Endothelial cell of umbilical vein (primary cell): ENCODE results near the gene SETBP1.

Source experiments
- CTCF ChIP-seq, 2 donors: IDR thresholded peaks; 1 replicate in 1 of 2; 2 replicates in 1 of 2; pipeline ENCODE4 v1.5.1; 2011; ENCODE audit warnings: low read length in 2 of 2, mild to moderate bottlenecking in 2 of 2, moderate library complexity in 2 of 2, control low read depth in 1 of 2, inconsistent platforms in 1 of 2, low read depth in 1 of 2; ENCODE audit not compliant: insufficient read depth in 1 of 2; ENCODE audit errors: extremely low read depth in 1 of 2
- EZH2 ChIP-seq: IDR thresholded peaks from 2 replicates; pipeline ENCODE4 v1.6.1; 2012; ENCODE audit warnings: borderline replicate concordance, low read depth, mild to moderate bottlenecking, moderate library complexity, low read length, inconsistent platforms; ENCODE audit not compliant: severe bottlenecking
- FOS ChIP-seq: IDR thresholded peaks from 2 replicates; pipeline ENCODE4 v1.6.1; 2011; ENCODE audit warnings: mild to moderate bottlenecking, low read length, moderate library complexity, borderline replicate concordance; ENCODE audit not compliant: insufficient read depth
- GATA2 ChIP-seq: IDR thresholded peaks from 2 replicates; pipeline ENCODE4 v1.7.0; 2011; ENCODE audit warnings: low read depth, mild to moderate bottlenecking, moderate library complexity, mixed read lengths, low read length; ENCODE audit not compliant: insufficient read length, insufficient read depth
- JUN ChIP-seq: IDR thresholded peaks from 2 replicates; pipeline ENCODE4 v1.6.1; 2011; ENCODE audit warnings: borderline replicate concordance, low read depth; ENCODE audit not compliant: insufficient read length, insufficient read depth
- MAX ChIP-seq: IDR thresholded peaks from 2 replicates; pipeline ENCODE4 v1.6.1; 2011; ENCODE audit not compliant: insufficient read depth, insufficient read length
- MYC ChIP-seq: IDR thresholded peaks from one replicate; pipeline ENCODE4 v1.6.1; 2011; ENCODE audit warnings: mild to moderate bottlenecking, low read depth, low read length
- POLR2A ChIP-seq: IDR thresholded peaks from 2 replicates; pipeline ENCODE4 v1.6.1; 2012; ENCODE audit warnings: low read depth, mild to moderate bottlenecking, control low read depth, low read length
- POLR2AphosphoS5 ChIP-seq: IDR thresholded peaks from 2 replicates; pipeline ENCODE4 v1.6.1; 2012; ENCODE audit warnings: low read depth, mild to moderate bottlenecking, control low read depth, low read length, moderate library complexity; ENCODE audit not compliant: insufficient read depth

GRCh38 chr18:44817831-44818473 is 137.3 kb downstream of the SETBP1 start:
- TF ChIP-seq CTCF (IDR thresholded peaks at IDR 0.05; ENCODE audit: extremely low read depth in 1 of 2, insufficient read depth in 1 of 2, low read depth in 1 of 2, low read length in 2 of 2): no peak
- TF ChIP-seq EZH2: no peak
- no peak for TF ChIP-seq MYC
- no peak for TF ChIP-seq POLR2A
- TF ChIP-seq GATA2: no peak
- TF ChIP-seq POLR2AphosphoS5: no peak
- no peak for TF ChIP-seq JUN
- no peak for TF ChIP-seq MAX
- no peak for TF ChIP-seq FOS
